Activated naive CD8-positive, alpha-beta T cell treated with anti-CD3 and anti-CD28 coated beads, Interleukin-2, amount 50 U/mL, for 24 hours (primary cell): ENCODE results near the gene LYZ.
A peak's percentile ranks its signal among the peaks of the same experiment; 100 is the strongest.

Source experiments
- ATAC-seq: fragments of 150-1000 bp; cut with Tn5 transposase; one replicate; pipeline ENCODE4 v1.10.0; 2021
- DNase-seq: peaks from one replicate; pipeline ENCODE4 v3.0.0; 2021
- H3K27ac Mint-ChIP-seq: one replicate; pipeline ENCODE4 v1.8.0; 2021; ENCODE audit warnings: mild to moderate bottlenecking, mixed read lengths
- H3K27me3 Mint-ChIP-seq: one replicate; pipeline ENCODE4 v1.8.0; 2021; ENCODE audit warnings: mixed read lengths
- H3K36me3 Mint-ChIP-seq: one replicate; pipeline ENCODE4 v1.8.0; 2021; ENCODE audit warnings: low read depth, mixed read lengths
- H3K4me1 Mint-ChIP-seq: one replicate; pipeline ENCODE4 v1.8.0; 2021; ENCODE audit warnings: mixed read lengths
- H3K4me3 Mint-ChIP-seq: one replicate; pipeline ENCODE4 v1.8.0; 2021; ENCODE audit warnings: mild to moderate bottlenecking, moderate library complexity, mixed read lengths
- H3K9me3 Mint-ChIP-seq: one replicate; pipeline ENCODE4 v1.8.0; 2021; ENCODE audit warnings: mixed read lengths

The LYZ gene

DNA sequence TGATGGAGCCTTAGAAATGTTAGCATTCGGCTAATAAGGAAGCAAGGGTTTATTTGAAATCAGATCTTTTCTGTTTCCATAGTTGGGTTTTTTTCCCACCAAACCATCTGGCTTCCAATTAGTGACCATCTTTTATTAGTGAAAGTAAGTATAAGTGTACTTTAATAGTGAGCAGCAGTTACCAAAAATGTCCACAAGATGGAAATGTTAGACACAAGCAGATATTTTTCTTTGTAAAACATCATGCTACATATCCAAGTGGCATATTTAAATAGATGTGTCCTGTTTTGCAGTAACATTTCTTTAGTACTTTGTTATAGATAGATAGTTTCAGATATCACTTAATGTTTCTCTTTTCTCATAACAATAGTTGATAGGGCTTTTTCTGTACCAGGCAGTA is 40.2 kb downstream of the LYZ start:
- H3K36me3 Mint-ChIP-seq, result peaks cover 40% of the 10 kb centered on the region
- no peak overlapping the region for H3K4me3 Mint-ChIP-seq
- no peak overlapping the region for H3K27ac Mint-ChIP-seq
- H3K4me1 Mint-ChIP-seq, result peaks cover 17% of the 10 kb centered on the region
- no peaks in the 10 kb centered on the region for H3K9me3 Mint-ChIP-seq
- ATAC-seq (no peak), DNase-seq (no peak)
- H3K27me3 Mint-ChIP-seq, result no peaks in the 10 kb centered on the region

DNA sequence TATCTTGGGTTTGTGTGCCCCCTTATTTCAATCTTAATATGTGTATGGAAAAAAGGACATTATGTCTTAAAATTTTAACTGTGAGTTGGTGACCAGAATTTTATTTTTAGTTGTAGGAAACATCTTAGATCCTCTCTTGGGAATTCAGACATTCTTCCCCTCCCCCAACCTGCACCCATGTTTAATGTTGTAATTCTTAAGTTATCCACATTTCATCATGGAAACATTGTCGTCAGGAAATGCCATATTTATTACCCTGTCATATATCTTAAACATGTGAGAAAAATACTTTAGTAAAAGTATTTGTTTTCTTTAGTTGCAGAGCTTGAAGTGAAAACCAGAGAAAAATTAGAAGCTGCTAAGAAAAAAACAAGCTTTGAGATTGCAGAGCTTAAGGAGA is 41.6 kb downstream of the LYZ start:
- Mint-ChIP-seq H3K27me3 (no peaks in the 10 kb centered on the region), H3K9me3 (no peaks in the 10 kb centered on the region), H3K27ac (no peak overlapping the region), H3K4me3 (no peak overlapping the region), H3K4me1 (peaks cover 17% of the 10 kb centered on the region), H3K36me3 (peaks cover 50% of the 10 kb centered on the region)
- ATAC-seq, result no peak
- DNase-seq, result no peak

DNA sequence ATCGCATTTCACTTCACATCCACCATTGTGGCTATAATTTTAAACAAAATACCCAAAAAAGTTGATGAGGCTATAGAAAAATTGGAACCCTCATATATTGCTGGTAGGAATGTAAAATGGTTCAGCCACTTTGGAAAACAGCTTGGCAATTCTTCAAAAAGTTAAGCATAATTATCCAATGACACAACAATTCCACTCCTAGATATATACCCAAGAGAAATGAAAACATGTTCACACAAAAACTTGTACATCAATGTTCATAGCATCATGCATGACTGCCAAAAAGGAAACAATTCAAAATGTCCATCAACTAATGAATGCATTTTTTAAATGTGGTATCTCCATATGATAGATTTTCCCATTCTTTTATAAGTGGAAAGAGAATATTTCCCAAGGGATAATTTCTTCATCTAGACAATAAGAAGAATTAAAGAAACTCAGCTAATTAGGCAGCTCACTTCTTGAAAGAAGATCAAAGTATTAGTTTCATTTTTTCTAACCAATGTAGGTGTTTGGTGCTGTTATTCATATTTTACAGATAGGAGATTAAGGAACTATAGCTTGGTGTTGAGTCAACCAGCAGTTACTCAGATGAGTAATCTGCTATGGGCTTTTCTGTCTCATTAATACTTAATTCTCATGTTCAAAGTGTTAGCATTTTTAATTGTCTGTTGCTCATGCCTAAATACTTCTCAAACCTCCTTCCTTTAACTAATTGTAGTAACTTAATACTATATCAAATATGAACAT is 44.2 kb downstream of the LYZ start:
- no peak overlapping the region for H3K27ac Mint-ChIP-seq
- H3K4me3 Mint-ChIP-seq, result no peak overlapping the region
- ATAC-seq, result peak; percentile 57
- DNase-seq, result no peak
- no peaks in the 10 kb centered on the region for H3K27me3 Mint-ChIP-seq
- H3K9me3 Mint-ChIP-seq, result peaks cover 20% of the 10 kb centered on the region
- peaks cover 67% of the 10 kb centered on the region for H3K36me3 Mint-ChIP-seq
- peaks cover 14% of the 10 kb centered on the region for H3K4me1 Mint-ChIP-seq

DNA sequence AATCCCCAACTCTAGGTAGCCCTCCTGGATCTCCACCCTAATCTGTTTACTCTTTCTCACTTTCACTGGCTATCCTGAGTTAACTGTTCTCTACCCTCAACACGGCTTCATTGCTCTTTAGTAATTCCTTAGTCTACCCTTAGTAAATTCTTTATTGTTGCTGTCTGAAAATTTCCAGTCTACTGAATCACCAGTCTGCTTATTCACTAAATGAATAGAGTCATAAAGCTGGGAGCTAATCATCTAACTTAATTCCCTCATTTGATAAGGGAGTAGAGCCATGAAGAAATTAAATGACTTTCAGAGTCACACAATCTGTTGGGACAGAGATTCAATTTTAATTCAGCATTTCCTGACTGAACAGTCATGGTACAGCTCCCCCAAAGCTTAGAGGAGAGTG is 47.9 kb downstream of the LYZ start:
- H3K4me3 Mint-ChIP-seq, result no peak overlapping the region
- H3K4me1 Mint-ChIP-seq, result peaks cover 14% of the 10 kb centered on the region
- H3K9me3 Mint-ChIP-seq, result peaks cover 23% of the 10 kb centered on the region
- H3K36me3 Mint-ChIP-seq, result peaks cover 56% of the 10 kb centered on the region
- ATAC-seq (no peak), DNase-seq (no peak)
- no peak overlapping the region for H3K27ac Mint-ChIP-seq
- no peaks in the 10 kb centered on the region for H3K27me3 Mint-ChIP-seq

DNA sequence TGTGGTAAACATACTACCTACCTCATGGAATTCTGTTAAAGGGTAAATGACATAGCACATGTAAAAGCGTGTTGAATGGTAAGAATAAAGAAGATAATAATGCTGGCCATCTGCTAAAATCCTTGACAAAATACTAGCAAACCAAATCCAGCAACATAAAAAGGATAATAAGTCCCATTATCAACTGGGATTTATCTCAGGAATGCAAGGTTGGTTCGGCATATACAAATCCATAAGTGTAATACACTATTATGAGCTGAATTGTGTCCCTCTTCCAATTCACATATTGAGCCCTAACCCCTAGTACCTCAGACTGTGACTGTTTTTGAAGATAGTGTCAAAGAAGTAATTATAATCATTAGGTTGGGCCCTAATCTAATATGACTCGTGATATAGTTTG is 48.8 kb downstream of the LYZ start:
- H3K9me3 Mint-ChIP-seq, result peaks cover 23% of the 10 kb centered on the region
- H3K27me3 Mint-ChIP-seq, result no peaks in the 10 kb centered on the region
- H3K4me3 Mint-ChIP-seq, result no peak overlapping the region
- DNase-seq, result no peak
- peaks cover 47% of the 10 kb centered on the region for H3K36me3 Mint-ChIP-seq
- no peak for ATAC-seq
- peaks cover 8% of the 10 kb centered on the region for H3K4me1 Mint-ChIP-seq
- H3K27ac Mint-ChIP-seq, result no peak overlapping the region

DNA sequence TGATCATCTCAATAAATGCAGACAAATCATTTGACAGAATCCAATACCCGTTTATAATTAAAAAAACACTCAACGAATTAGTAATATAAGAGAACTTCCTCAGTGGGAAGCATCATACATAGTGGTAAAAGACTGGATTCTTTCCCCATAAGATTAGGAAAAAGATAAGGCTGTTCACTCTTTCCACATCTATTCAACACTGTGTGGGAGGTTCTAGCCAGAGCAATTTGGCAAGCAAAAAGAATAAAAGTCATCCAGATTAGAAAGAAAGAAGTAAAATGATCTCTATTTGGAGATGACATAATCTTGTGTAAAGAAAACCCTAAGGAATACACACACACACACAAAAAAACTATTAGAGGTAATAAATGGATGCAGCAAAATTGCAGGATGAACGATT is 49.8 kb downstream of the LYZ start:
- no peaks in the 10 kb centered on the region for H3K4me1 Mint-ChIP-seq
- H3K27ac Mint-ChIP-seq, result no peak overlapping the region
- H3K36me3 Mint-ChIP-seq, result peaks cover 38% of the 10 kb centered on the region
- no peak for DNase-seq
- no peak overlapping the region for H3K4me3 Mint-ChIP-seq
- ATAC-seq, result no peak
- peaks cover 23% of the 10 kb centered on the region for H3K9me3 Mint-ChIP-seq
- no peaks in the 10 kb centered on the region for H3K27me3 Mint-ChIP-seq

DNA sequence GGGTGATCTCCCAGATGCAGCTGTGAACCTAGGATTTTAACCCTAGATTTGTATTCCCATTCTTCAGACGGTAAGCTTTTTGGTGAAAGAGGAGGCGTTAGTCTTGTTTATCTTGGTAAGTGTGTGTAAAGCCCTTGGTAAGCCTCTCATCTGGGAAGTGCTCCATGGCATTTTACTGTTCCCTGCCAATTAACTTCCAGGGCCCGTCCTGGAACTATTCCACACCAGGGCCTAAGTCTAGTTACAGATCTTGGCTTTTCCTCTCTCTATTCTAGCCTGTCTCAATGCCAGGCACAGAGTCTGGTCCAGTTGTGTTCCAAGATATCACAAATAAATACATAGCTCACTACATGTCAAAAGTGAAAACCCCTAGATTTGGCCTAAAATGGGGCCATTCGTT is 53.8 kb downstream of the LYZ start:
- Mint-ChIP-seq H3K27ac (no peak overlapping the region), H3K9me3 (peaks cover 7% of the 10 kb centered on the region)

More for the DNA sequence above, 53.8 kb downstream of the LYZ start:
- no peak for ATAC-seq
- H3K4me3 Mint-ChIP-seq, result no peak overlapping the region
- no peaks in the 10 kb centered on the region for H3K27me3 Mint-ChIP-seq
- DNase-seq, result no peak
- H3K36me3 Mint-ChIP-seq, result peaks cover 15% of the 10 kb centered on the region
- H3K4me1 Mint-ChIP-seq, result no peaks in the 10 kb centered on the region
